Esophagus muscularis mucosa (tissue), 4 donors: Measurements from ENCODE around the gene ARSB. TPM values are rescaled to one million over a fixed set of nuclear protein-coding genes. Genes with fewer than 3 reads are reported as not detected.

Experiments used
- DNase-seq: peaks from one replicate; pipeline ENCODE4 v3.0.0-alpha.2; 2017; ENCODE audit errors: extremely low spot score
- H3K27ac ChIP-seq, 4 donors: fragments of 200-600 bp; sonication (generic); replicated peaks in 1 of 4; 1 replicate in 3 of 4; 2 replicates in 1 of 4; pipeline ENCODE4 v1.5.1; 2016 to 2019; ENCODE audit warnings: mild to moderate bottlenecking in 1 of 4
- H3K27me3 ChIP-seq, 4 donors: fragments of 200-600 bp; sonication (generic); one replicate each; pipeline versions ENCODE4 v1.5.1 to v1.6.0; 2016 to 2019
- H3K36me3 ChIP-seq, 4 donors: fragments of 200-600 bp; sonication (generic); one replicate each; pipeline ENCODE4 v1.5.1; 2016 to 2019
- H3K4me1 ChIP-seq, 4 donors: fragments of 200-600 bp; sonication (generic); one replicate each; pipeline ENCODE4 v1.5.1; 2016 to 2019
- H3K4me3 ChIP-seq, 4 donors: fragments of 200-600 bp; sonication (generic); 1 replicate in 2 of 4; 2 replicates in 2 of 4; pipeline ENCODE4 v1.5.1; 2016 to 2019; ENCODE audit warnings: mild to moderate bottlenecking in 4 of 4, moderate library complexity in 1 of 4
- H3K9me3 ChIP-seq, 4 donors: fragments of 200-600 bp; sonication (generic); 1 replicate in 3 of 4; 2 replicates in 1 of 4; pipeline ENCODE4 v1.5.1; 2016 to 2019
- CTCF ChIP-seq, 3 experiments: fragments of 200-600 bp in 2 of 3; fragments of 450-650 bp in 1 of 3; sonication (generic) in 2 of 3; IDR thresholded peaks; one replicate each; pipeline ENCODE4 v1.5.1; 2017 to 2019; ENCODE audit warnings: antibody characterized with exemption in 3 of 3, mild to moderate bottlenecking in 2 of 3, moderate library complexity in 1 of 3
- EP300 ChIP-seq: sonication (generic); formaldehyde crosslinking; IDR thresholded peaks from one replicate; pipeline ENCODE4 v1.6.1; 2017; ENCODE audit warnings: antibody characterized with exemption
- POLR2A ChIP-seq: fragments of 450-650 bp; IDR thresholded peaks from one replicate; pipeline ENCODE4 v1.6.1; 2017; ENCODE audit warnings: antibody characterized with exemption, moderate library complexity, mild to moderate bottlenecking, low read depth
- POLR2AphosphoS5 ChIP-seq, 2 donors: sonication (generic); formaldehyde crosslinking; IDR thresholded peaks; one replicate each; pipeline ENCODE4 v1.6.1; 2017; ENCODE audit warnings: antibody characterized with exemption in 2 of 2
- WGBS: methylation state at CpG from one replicate; pipeline ENCODE4 v1.1.5; 2018; 5-methylcytosine and 5-hydroxymethylcytosine counted together
- intact Hi-C: fragments of 100-400 bp; cut with DNase I; formaldehyde crosslinking; loops from one replicate; pipeline ENCODE4 v1.15.1; 2023
- total RNA-seq, 4 donors: library from RNA; depleted of rRNA; stranded (reverse); fragments of >200 nt; gene quantifications; one replicate each; pipeline versions ENCODE4 v1.1.0 to v1.2.1, GENCODE V29; 2016

The ARSB gene
- total RNA-seq, 4 donors from 2014 or later = 58.0 to 103 (median 67.5) TPM

GRCh38 chr5:79022771-79023170 is 37.7 kb upstream of the ARSB start:
- 88% methylated on average over 2 of the region's 2 CpGs for WGBS
- Histone ChIP-seq H3K9me3 (no peaks in the 10 kb centered on the region), H3K4me3 (no peak overlapping the region), H3K27me3 (no peaks in the 10 kb centered on the region), H3K27ac (peak overlapping the region in 3 of 4 donors; percentile 69 to 79 (median 77)), H3K4me1 (peaks cover 8 to 46% (median 42%) of the 10 kb centered on the region in 4 donors), H3K36me3 (no peaks in the 10 kb centered on the region)
- no peak for TF ChIP-seq POLR2AphosphoS5 (IDR thresholded peaks at IDR 0.05)
- no peak for TF ChIP-seq EP300
- TF ChIP-seq CTCF (IDR thresholded peaks at IDR 0.05) = no peak
- TF ChIP-seq POLR2A = no peak
- no peak for DNase-seq
- intact Hi-C loops = loop anchor here (5.0 to 10.0 kb wide), 3 partner anchors 40 to 832 kb away; no protein-coding TSS in a partner anchor

GRCh38 chr5:79021753-79022152 is 36.6 kb upstream of the ARSB start:
- no peak for DNase-seq
- Histone ChIP-seq H3K4me1 (peaks cover 8 to 46% (median 42%) of the 10 kb centered on the region in 4 donors), H3K9me3 (no peaks in the 10 kb centered on the region), H3K36me3 (no peaks in the 10 kb centered on the region), H3K27me3 (no peaks in the 10 kb centered on the region), H3K4me3 (no peak overlapping the region), H3K27ac (peak overlapping the region; percentile 69 to 80 (median 77))
- WGBS = 77% methylated on average over 2 of the region's 4 CpGs
- TF ChIP-seq POLR2A (no peak), POLR2AphosphoS5 (IDR thresholded peaks at IDR 0.05) (no peak), CTCF (IDR thresholded peaks at IDR 0.05) (no peak), EP300 (no peak)
- intact Hi-C loops = loop anchor here (5.0 to 10.0 kb wide), 3 partner anchors 39 to 833 kb away; no protein-coding TSS in a partner anchor

- no peak for DNase-seq
- peak overlapping the region; percentile 12 to 24 (median 21) for H3K4me3 ChIP-seq
- intact Hi-C loops = loop anchor here (5.0 to 10.0 kb wide), 3 partner anchors 39 to 834 kb away; no protein-coding TSS in a partner anchor
- H3K4me1 ChIP-seq = peaks cover 8 to 46% (median 42%) of the 10 kb centered on the region in 4 donors
- 21% methylated on average over 14 of the region's 14 CpGs for WGBS
- H3K27ac ChIP-seq = peak overlapping the region; percentile 69 to 80 (median 77)
- peak in 1 of 2 donors; percentile 42 for TF ChIP-seq POLR2AphosphoS5 (IDR thresholded peaks at IDR 0.05)
- no peak for TF ChIP-seq EP300
- peak; percentile 83 to 87 (median 85) for TF ChIP-seq CTCF (IDR thresholded peaks at IDR 0.05)
- no peaks in the 10 kb centered on the region for H3K36me3 ChIP-seq
- H3K9me3 ChIP-seq = no peaks in the 10 kb centered on the region
- H3K27me3 ChIP-seq = no peaks in the 10 kb centered on the region
Observed at GRCh38 chr5:79020861-79021561, 35.9 kb upstream of the ARSB start.

GRCh38 chr5:79014631-79015030 is 29.5 kb upstream of the ARSB start:
- intact Hi-C loops = no loop called here
- Histone ChIP-seq H3K36me3 (no peaks in the 10 kb centered on the region), H3K27ac (no peak overlapping the region), H3K4me1 (no peaks in the 10 kb centered on the region), H3K4me3 (no peak overlapping the region), H3K27me3 (no peaks in the 10 kb centered on the region), H3K9me3 (peaks cover 0 to 7% (median 2%) of the 10 kb centered on the region in 4 donors)
- DNase-seq = no peak
- TF ChIP-seq POLR2A = no peak
- WGBS = 88% methylated on average over 2 of the region's 2 CpGs

- no peaks in the 10 kb centered on the region for H3K27me3 ChIP-seq
- no peak for DNase-seq
- no peak overlapping the region for H3K4me3 ChIP-seq
- peaks cover 0 to 7% (median 2%) of the 10 kb centered on the region in 4 donors for H3K9me3 ChIP-seq
- H3K27ac ChIP-seq = no peak overlapping the region
- intact Hi-C loops = no loop called here
- TF ChIP-seq EP300 (no peak), POLR2AphosphoS5 (IDR thresholded peaks at IDR 0.05) (no peak), CTCF (IDR thresholded peaks at IDR 0.05) (no peak), POLR2A (no peak)
- no peaks in the 10 kb centered on the region for H3K36me3 ChIP-seq
- no peaks in the 10 kb centered on the region for H3K4me1 ChIP-seq
Observed at GRCh38 chr5:79011869-79012268, 26.8 kb upstream of the ARSB start.
